ENCODE measurements around the gene DRC3. TPM values are rescaled to one million over a fixed set of nuclear protein-coding genes. Genes with fewer than 3 reads are reported as not detected.

The DRC3 gene
- total RNA-seq, 1 donor from 2014 or later = 0.06 TPM

DNA sequence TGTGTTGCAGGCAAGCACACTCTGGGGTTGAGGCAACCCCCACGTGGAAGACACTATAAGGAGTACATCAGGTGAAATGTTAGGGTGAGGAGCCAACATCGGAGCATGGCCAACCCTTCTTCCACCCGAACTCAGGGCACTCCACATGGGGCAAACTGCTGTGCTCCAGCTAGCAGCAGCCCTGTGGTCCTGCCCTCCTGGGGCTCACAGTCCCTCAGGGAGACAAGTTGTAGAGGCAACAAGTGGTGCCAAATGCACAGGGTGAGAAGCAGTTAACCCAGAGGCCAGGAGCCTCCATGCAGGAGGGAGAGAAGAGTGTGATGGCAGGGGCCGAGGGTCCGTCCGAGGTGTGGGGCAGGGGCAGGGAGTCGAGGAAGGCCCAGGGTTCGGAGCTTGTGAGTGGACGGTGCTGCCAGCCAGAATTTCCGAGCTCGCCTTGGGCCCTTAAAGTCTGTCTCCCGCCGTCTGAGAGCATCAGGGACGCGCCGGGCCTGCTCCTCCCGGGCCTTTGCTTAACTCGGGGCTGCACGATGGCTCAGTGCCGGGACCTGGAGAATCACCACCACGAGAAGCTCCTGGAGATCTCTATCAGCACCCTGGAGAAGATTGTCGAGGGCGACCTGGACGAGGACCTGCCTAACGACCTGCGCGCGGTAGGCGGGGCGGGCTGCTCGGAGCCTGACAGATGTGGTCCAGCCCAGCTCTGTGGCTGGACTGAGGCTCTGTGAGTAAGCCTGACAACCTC lies 34.0 kb downstream of the DRC3 start:
- no peak for DNase-seq (ENCODE audit: low read depth)
- H3K4me3 ChIP-seq (ENCODE audit: low read depth, low read length) = no peak overlapping the region
- TF ChIP-seq CTCF (conservative IDR thresholded peaks at IDR 0.05; ENCODE audit: low read depth, low read length) = no peak

- no peak for DNase-seq (ENCODE audit: low read depth)
- TF ChIP-seq CTCF (conservative IDR thresholded peaks at IDR 0.05; ENCODE audit: low read depth, low read length) = no peak
Observed at GRCh38 chr17:18008496-18009268, 36.0 kb downstream of the DRC3 start.

DNA sequence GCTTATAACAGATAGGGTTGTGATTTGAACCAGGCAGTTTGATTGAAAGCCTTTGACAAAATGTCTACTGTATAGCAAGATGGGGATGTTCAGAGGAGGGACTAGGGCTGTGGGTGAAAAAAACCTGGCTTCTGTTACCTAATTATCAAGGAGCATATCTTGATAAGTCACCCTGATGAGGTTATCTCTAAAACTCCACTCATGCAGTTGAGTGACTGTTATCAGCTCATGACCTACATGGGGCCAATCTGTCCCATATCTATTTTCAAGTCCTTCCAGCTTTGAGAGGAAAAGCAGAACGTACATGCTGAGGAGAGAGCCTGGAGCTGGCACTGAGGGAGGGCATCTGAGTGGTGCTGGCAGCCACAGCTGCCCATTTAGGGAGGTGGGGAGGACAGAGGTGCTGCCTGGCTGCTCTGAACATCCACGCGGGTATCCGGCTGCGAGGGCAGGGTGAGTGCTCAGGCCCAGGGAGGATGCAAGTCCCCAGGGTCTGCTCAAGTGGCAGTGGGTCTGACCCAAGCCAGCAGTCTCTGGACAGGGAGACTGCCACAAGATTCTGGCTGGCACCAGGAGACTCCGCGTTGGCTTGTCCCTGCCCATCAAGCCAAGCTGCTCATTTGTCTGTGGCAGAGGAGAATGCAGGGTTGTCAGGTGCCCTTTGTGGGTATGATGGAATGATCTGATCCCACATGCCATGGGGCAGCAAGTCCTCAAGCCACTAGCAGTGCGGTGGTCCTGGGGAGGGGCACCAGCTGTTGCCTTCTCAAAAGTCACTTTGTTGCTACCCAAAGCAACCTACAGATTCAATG lies 37.2 kb downstream of the DRC3 start:
- no peak overlapping the region for H3K4me3 ChIP-seq (ENCODE audit: low read depth, low read length)
- no peak for DNase-seq (ENCODE audit: low read depth)
- TF ChIP-seq CTCF (conservative IDR thresholded peaks at IDR 0.05; ENCODE audit: low read depth, low read length) = no peak

More at GRCh38 chr17:18008496-18009268, 36.0 kb downstream of the DRC3 start:
- no peak overlapping the region for H3K4me3 ChIP-seq (ENCODE audit: low read depth, low read length)

DNA sequence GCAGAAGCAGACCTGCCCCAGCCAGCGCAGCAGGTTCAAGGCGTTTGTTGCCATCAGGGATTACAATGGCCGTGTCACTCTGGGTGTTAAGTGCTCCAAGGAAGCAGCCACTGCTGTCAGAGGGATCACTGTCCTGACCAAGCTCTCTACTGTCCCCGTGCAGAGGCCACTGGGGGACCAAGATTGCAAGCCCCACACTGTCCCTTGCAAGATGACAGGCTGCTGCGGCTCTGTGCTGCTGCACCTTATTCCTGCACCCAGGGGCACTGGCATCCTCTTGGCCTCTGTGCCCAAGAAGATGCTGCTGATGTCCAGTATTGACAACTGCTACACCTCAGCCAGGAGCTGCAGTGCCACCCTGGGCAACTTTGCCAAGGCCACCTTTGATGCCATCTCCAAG lies 38.6 kb downstream of the DRC3 start:
- TF ChIP-seq CTCF (conservative IDR thresholded peaks at IDR 0.05; ENCODE audit: low read depth, low read length) = no peak
- DNase-seq (ENCODE audit: low read depth) = no peak

DNA sequence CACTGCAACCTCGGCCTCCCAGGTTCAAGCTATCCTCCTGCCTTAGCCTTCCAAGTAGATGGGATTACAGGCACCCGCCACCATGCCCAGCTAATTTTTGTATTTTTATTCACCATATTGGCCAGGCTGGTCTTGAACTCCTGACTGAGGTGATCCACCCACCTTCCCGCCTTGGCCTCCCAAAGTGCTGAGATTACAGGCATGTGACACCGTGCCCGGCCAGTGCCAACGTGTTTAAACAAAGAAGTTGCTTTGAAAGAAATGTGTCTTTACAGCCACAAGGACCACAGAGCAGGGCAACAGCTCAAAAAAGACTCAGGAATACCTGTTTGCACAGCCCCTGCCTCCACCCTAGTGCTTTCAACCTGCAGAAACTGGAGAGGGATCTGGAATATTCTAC lies 41.3 kb downstream of the DRC3 start:
- no peak for DNase-seq (ENCODE audit: low read depth)
- TF ChIP-seq CTCF (conservative IDR thresholded peaks at IDR 0.05; ENCODE audit: low read depth, low read length) = no peak

More for the DNA sequence above, 38.6 kb downstream of the DRC3 start:
- no peak overlapping the region for H3K4me3 ChIP-seq (ENCODE audit: low read depth, low read length)

DNA sequence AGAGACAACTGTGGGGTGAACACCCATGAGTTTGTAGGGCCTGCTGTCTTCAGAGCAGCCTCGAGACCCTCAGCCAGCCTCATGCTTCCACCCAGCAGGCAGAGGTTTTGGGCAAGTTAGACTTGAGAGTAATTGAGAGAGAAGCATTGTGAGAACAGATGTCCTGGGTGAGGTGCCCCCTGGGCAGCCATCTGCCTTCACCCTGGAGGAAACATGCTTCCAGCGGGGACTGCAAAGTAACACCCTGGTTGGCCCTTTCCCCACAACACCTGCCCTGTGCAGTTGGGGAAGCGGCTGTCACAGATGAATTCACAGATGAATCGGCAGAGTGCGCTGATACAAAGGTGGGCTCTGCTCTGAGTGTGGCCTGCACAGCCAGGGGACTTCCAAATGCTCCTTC lies 42.9 kb downstream of the DRC3 start:
- H3K4me3 ChIP-seq (ENCODE audit: low read depth, low read length) = no peak overlapping the region
- TF ChIP-seq CTCF (conservative IDR thresholded peaks at IDR 0.05; ENCODE audit: low read depth, low read length) = no peak
- DNase-seq (ENCODE audit: low read depth) = no peak

More for the DNA sequence above, 41.3 kb downstream of the DRC3 start:
- no peak overlapping the region for H3K4me3 ChIP-seq (ENCODE audit: low read depth, low read length)
